ENCODE results near the gene GULP1. TPM values are rescaled to one million over a fixed set of nuclear protein-coding genes. Genes with fewer than 3 reads are reported as not detected.

GULP1 gene
- total and polyA plus RNA-seq, 2 of the 13 experiments (the other 11 are each of a cell fraction or from before 2014, with no cell fraction given), result 0.15 TPM; not detected in 1

- no TSS peak for BruUV-seq (replicated peaks)
- H3K27me3 ChIP-seq (ENCODE audit: control insufficient read depth in 1 of 2, insufficient read depth in 2 of 2, low read length in 2 of 2), result no peaks in the 10 kb centered on the region
- H3K36me3 ChIP-seq (replicated peaks in 1 of 2; ENCODE audit: control insufficient read depth in 1 of 2, insufficient read depth in 2 of 2, low read length in 2 of 2), result no peaks in the 10 kb centered on the region
- no peak for DNase-seq (ENCODE audit: low spot score)
- TF ChIP-seq, protein P1, sequence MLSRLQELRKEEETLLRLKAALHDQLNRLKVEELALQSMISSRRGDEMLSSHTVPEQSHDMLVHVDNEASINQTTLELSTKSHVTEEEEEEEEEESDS (CRISPR knock-in tag; IDR thresholded peaks at IDR 0.05; ENCODE audit: borderline replicate concordance), result no peak
- TF ChIP-seq JARID2 (CRISPR knock-in tag; IDR thresholded peaks at IDR 0.05; ENCODE audit: insufficient replicate concordance) (no peak), MAZ (IDR thresholded peaks at IDR 0.05; ENCODE audit: borderline replicate concordance, low read depth, low read length) (no peak), MAZ (CRISPR knock-in tag; IDR thresholded peaks at IDR 0.05; ENCODE audit: low read depth) (no peak), NR0B2 (CRISPR knock-in tag; IDR thresholded peaks at IDR 0.05) (no peak)
- TF ChIP-seq, protein P2, sequence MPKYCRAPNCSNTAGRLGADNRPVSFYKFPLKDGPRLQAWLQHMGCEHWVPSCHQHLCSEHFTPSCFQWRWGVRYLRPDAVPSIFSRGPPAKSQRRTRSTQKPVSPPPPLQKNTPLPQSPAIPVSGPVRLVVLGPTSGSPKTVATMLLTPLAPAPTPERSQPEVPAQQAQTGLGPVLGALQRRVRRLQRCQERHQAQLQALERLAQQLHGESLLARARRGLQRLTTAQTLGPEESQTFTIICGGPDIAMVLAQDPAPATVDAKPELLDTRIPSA (CRISPR knock-in tag; IDR thresholded peaks at IDR 0.05; ENCODE audit: borderline replicate concordance), result no peak
- TF ChIP-seq, protein P3, sequence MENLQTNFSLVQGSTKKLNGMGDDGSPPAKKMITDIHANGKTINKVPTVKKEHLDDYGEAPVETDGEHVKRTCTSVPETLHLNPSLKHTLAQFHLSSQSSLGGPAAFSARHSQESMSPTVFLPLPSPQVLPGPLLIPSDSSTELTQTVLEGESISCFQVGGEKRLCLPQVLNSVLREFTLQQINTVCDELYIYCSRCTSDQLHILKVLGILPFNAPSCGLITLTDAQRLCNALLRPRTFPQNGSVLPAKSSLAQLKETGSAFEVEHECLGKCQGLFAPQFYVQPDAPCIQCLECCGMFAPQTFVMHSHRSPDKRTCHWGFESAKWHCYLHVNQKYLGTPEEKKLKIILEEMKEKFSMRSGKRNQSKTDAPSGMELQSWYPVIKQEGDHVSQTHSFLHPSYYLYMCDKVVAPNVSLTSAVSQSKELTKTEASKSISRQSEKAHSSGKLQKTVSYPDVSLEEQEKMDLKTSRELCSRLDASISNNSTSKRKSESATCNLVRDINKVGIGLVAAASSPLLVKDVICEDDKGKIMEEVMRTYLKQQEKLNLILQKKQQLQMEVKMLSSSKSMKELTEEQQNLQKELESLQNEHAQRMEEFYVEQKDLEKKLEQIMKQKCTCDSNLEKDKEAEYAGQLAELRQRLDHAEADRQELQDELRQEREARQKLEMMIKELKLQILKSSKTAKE (CRISPR knock-in tag; IDR thresholded peaks at IDR 0.05; ENCODE audit: borderline replicate concordance), result no peak
- TF ChIP-seq, protein P4, sequence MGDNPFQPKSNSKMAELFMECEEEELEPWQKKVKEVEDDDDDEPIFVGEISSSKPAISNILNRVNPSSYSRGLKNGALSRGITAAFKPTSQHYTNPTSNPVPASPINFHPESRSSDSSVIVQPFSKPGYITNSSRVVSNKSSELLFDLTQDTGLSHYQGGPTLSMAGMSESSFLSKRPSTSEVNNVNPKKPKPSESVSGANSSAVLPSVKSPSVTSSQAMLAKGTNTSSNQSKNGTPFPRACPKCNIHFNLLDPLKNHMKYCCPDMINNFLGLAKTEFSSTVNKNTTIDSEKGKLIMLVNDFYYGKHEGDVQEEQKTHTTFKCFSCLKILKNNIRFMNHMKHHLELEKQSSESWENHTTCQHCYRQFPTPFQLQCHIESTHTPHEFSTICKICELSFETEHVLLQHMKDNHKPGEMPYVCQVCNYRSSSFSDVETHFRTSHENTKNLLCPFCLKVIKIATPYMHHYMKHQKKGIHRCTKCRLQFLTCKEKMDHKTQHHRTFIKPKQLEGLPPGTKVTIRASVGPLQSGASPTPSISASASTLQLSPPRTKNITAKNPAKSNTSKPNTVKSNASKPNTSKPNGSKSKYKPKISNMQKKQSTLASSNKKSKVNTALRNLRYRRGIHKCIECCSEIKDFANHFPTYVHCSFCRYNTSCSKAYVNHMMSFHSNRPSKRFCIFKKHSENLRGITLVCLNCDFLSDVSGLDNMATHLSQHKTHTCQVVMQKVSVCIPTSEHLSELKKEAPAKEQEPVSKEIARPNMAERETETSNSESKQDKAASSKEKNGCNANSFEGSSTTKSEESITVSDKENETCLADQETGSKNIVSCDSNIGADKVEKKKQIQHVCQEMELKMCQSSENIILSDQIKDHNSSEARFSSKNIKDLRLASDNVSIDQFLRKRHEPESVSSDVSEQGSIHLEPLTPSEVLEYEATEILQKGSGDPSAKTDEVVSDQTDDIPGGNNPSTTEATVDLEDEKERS (CRISPR knock-in tag; IDR thresholded peaks at IDR 0.05), result no peak
- H2AFZ ChIP-seq (ENCODE audit: low read length), result no peak overlapping the region
- intact Hi-C loops (cut with micrococcal nuclease; ENCODE audit: unreplicated experiment), result no loop called here
- FAIRE-seq, result no peak
- no peak overlapping the region for H3K9ac ChIP-seq (ENCODE audit: insufficient read depth, low read depth, low read length)
- H3K4me2 ChIP-seq (ENCODE audit: low read depth, low read length), result no peak overlapping the region
- H4K20me1 ChIP-seq (ENCODE audit: insufficient read depth, low read length), result no peaks in the 10 kb centered on the region
- H3K79me2 ChIP-seq (ENCODE audit: insufficient read depth, low read length), result no peaks in the 10 kb centered on the region
- no peak for ATAC-seq
- H3K9me3 ChIP-seq (ENCODE audit: low read length), result no peaks in the 10 kb centered on the region
- H3K27ac ChIP-seq (ENCODE audit: extremely low read length, insufficient read depth, low read length), result no peak overlapping the region
- WGBS (ENCODE audit: low lambda C conversion rate), result 3% methylated on average over 3 of the region's 3 CpGs
- ChIA-PET POLR2A (no interaction called here), CTCF (ENCODE audit: low intra/inter-chr PET ratio, low total read pairs) (no interaction called here)
- no peak overlapping the region for H3K4me3 ChIP-seq (replicated peaks in 1 of 3; ENCODE audit: insufficient read depth in 1 of 3, low read depth in 2 of 3, low read length in 3 of 3)
- no peaks in the 10 kb centered on the region for H3K4me1 ChIP-seq (ENCODE audit: insufficient read depth, low read length)
- in situ Hi-C loops (cut with HindIII; ENCODE audit: extremely low pct_ligation_motif_present, low pct_unique_long_range_greater_than_20kb), result no loop called here
Measured at GRCh38 chr2:188473306-188473705, 181.6 kb downstream of the GULP1 start.

Data from HepG2 (cell line).